GM12878 (cell line): ENCODE data around the gene RFX7. TPM values are rescaled to one million over a fixed set of nuclear protein-coding genes. Genes with fewer than 3 reads are reported as not detected.

Experiments
- ATAC-seq: fragments of 200-7000 bp; cut with Tn5 transposase; 3 replicates; pipeline ENCODE4 v1.9.1; 2020; ENCODE audit warnings: mild to moderate bottlenecking, moderate library complexity
- BruUV-seq: library from RNA; stranded (reverse); fragments of 400-500 nt; replicated peaks from 2 replicates; lab custom pipeline; 2021; lab: Mats Ljungman, UMichigan
- CTCF ChIA-PET: fragments of 300-600 bp; sonication (Branson Sonifier 250); formaldehyde crosslinking; extraction: SDS; loops from one replicate; lab custom pipeline; 2021; ENCODE audit warnings: inconsistent platforms; lab: Yijun Ruan, JAX
- POLR2A ChIA-PET: fragments of 350-600 bp; formaldehyde crosslinking; extraction: SDS; loops from one replicate; lab custom pipeline; 2021; ENCODE audit warnings: inconsistent platforms; lab: Charles Lee
- RAD21 ChIA-PET: fragments of 300-600 bp; sonication (Branson Sonifier 250); formaldehyde crosslinking; loops from one replicate; lab custom pipeline; 2023; ENCODE audit warnings: antibody characterized with exemption; ENCODE audit not compliant: unreplicated experiment; lab: Charles Lee
- SMC1A ChIA-PET: fragments of 300-600 bp; sonication (Branson Sonifier 250); formaldehyde crosslinking; loops from one replicate; lab custom pipeline; 2023; ENCODE audit not compliant: unreplicated experiment, uncharacterized antibody; lab: Charles Lee
- DNase-seq: peaks from one replicate; pipeline ENCODE4 v3.0.0-alpha.2; 2011; ENCODE audit warnings: low read depth, low spot score
- FAIRE-seq: peaks from 3 replicates; lab custom pipeline; 2011; peaks lifted over from hg19 to GRCh38; lab: Jason Lieb, UNC
- H2AFZ ChIP-seq: 2 replicates; pipeline ENCODE4 v1.6.0; 2011; ENCODE audit warnings: low read depth, low read length, control low read depth; ENCODE audit not compliant: control insufficient read depth
- H3K27ac ChIP-seq: 2 replicates; pipeline ENCODE4 v1.5.1; 2011; ENCODE audit warnings: control low read depth; ENCODE audit not compliant: control insufficient read depth, insufficient read depth
- H3K27me3 ChIP-seq, 2 experiments: replicated peaks in 1 of 2; 2 replicates each; pipeline versions ENCODE4 v1.6.0 to v1.6.1; 2011; ENCODE audit warnings: low read length in 1 of 2; ENCODE audit not compliant: control insufficient read depth in 2 of 2, insufficient read depth in 2 of 2
- H3K36me3 ChIP-seq, 2 experiments: 2 replicates each; pipeline ENCODE4 v1.5.1; 2011; ENCODE audit warnings: low read length in 1 of 2; ENCODE audit not compliant: control insufficient read depth in 2 of 2, insufficient read depth in 2 of 2
- H3K4me1 ChIP-seq: 2 replicates; pipeline ENCODE4 v1.6.1; 2011; ENCODE audit warnings: mild to moderate bottlenecking, low read length, moderate library complexity, mixed read lengths; ENCODE audit not compliant: control insufficient read depth, insufficient read depth
- H3K4me2 ChIP-seq: 2 replicates; pipeline ENCODE4 v1.6.0; 2011; ENCODE audit warnings: control low read depth; ENCODE audit not compliant: control insufficient read depth, insufficient read depth
- H3K4me3 ChIP-seq: fragments of 200-600 bp; sonication (generic); 2 replicates; pipeline ENCODE4 v1.5.1; 2016
- H3K79me2 ChIP-seq: 2 replicates; pipeline ENCODE4 v1.6.0; 2011; ENCODE audit warnings: low read length; ENCODE audit not compliant: control insufficient read depth, insufficient read depth
- H3K9ac ChIP-seq: 2 replicates; pipeline ENCODE4 v1.8.0; 2011; ENCODE audit warnings: low read length, control low read depth, mixed read lengths; ENCODE audit not compliant: control insufficient read depth, insufficient read depth
- H3K9me3 ChIP-seq: replicated peaks from 3 replicates; pipeline ENCODE4 v1.5.1; 2011; ENCODE audit warnings: mild to moderate bottlenecking, low read length; ENCODE audit not compliant: control insufficient read depth, insufficient read depth
- H4K20me1 ChIP-seq: 2 replicates; pipeline ENCODE4 v1.6.0; 2011; ENCODE audit not compliant: control insufficient read depth, insufficient read depth
- BACH1 ChIP-seq: fragments of 450-650 bp; IDR thresholded peaks from 2 replicates; pipeline ENCODE4 v1.6.1; 2017; ENCODE audit warnings: mild to moderate bottlenecking, borderline replicate concordance
- CBX5 ChIP-seq: sonication (generic); IDR thresholded peaks from 2 replicates; pipeline ENCODE4 v1.6.1; 2016; ENCODE audit warnings: low read depth, moderate library complexity, mild to moderate bottlenecking, inconsistent platforms
- CHD4 ChIP-seq: fragments of 200-600 bp; sonication (generic); IDR thresholded peaks from 2 replicates; pipeline ENCODE4 v1.6.1; 2016; ENCODE audit warnings: mild to moderate bottlenecking
- FOXK2 ChIP-seq: fragments of 450-650 bp; IDR thresholded peaks from 2 replicates; pipeline ENCODE4 v1.6.1; 2017; ENCODE audit warnings: mild to moderate bottlenecking, moderate library complexity
- GATAD2B ChIP-seq: fragments of 450-650 bp; conservative IDR thresholded peaks from 2 replicates; pipeline ENCODE4 v1.6.1; 2017; ENCODE audit warnings: low read depth, mild to moderate bottlenecking, moderate library complexity
- HDGF ChIP-seq: fragments of 450-650 bp; IDR thresholded peaks from 2 replicates; pipeline ENCODE4 v1.6.1; 2016; ENCODE audit warnings: antibody characterized with exemption
- KLF5 ChIP-seq: fragments of 450-650 bp; IDR thresholded peaks from 2 replicates; pipeline ENCODE4 v1.6.1; 2014; ENCODE audit warnings: mild to moderate bottlenecking; ENCODE audit not compliant: partially characterized antibody
- RB1 ChIP-seq: fragments of 450-650 bp; formaldehyde crosslinking; IDR thresholded peaks from 2 replicates; pipeline ENCODE4 v1.6.1; 2017; ENCODE audit warnings: mild to moderate bottlenecking, borderline replicate concordance
- RBBP5 ChIP-seq: fragments of 200-600 bp; sonication (generic); conservative IDR thresholded peaks from 2 replicates; pipeline ENCODE4 v1.6.1; 2016
- RFX5 ChIP-seq: IDR thresholded peaks from 2 replicates; pipeline ENCODE4 v1.6.1; 2011; ENCODE audit warnings: low read depth, low read length, improper control_type of control experiment
- TARDBP ChIP-seq: IDR thresholded peaks from 2 replicates; pipeline ENCODE4 v1.6.1; 2016; ENCODE audit warnings: borderline replicate concordance
- TBL1XR1 ChIP-seq: IDR thresholded peaks from 2 replicates; pipeline ENCODE4 v1.6.1; 2012; ENCODE audit warnings: low read depth, low read length, improper control_type of control experiment
- TCF3 ChIP-seq: IDR thresholded peaks from 2 replicates; pipeline ENCODE4 v1.6.1; 2012; ENCODE audit warnings: low read depth, mild to moderate bottlenecking, low read length, borderline replicate concordance; ENCODE audit not compliant: insufficient read depth
- ZBTB4 ChIP-seq: fragments of 450-650 bp; formaldehyde crosslinking; IDR thresholded peaks from 2 replicates; pipeline ENCODE4 v1.4.0; 2022; ENCODE audit warnings: mild to moderate bottlenecking, moderate library complexity
- ZNF217 ChIP-seq: fragments of 450-650 bp; IDR thresholded peaks from 2 replicates; pipeline ENCODE4 v1.6.1; 2017; ENCODE audit warnings: antibody characterized with exemption, mild to moderate bottlenecking
- in situ Hi-C: fragments of 300-500 bp; cut with MboI; formaldehyde crosslinking; loops from 9 replicates; pipeline ENCODE4 v1.14.3; 2018; ENCODE audit warnings: mixed read lengths
- intact Hi-C: fragments of 100-400 bp; cut with micrococcal nuclease; formaldehyde crosslinking; loops from one replicate; pipeline ENCODE4 v1.14.2; 2022; ENCODE audit not compliant: unreplicated experiment
- polyA plus RNA-seq, 11 experiments: library from polyadenylated mRNA; depleted of rRNA in 4 of 11; unstranded in 6 of 11; stranded (reverse) in 5 of 11; fragments of >200 nt; fragmentation: Nextera tagmentation in 4 of 11; fragmentation: Illumina TruSeq in 1 of 11; extraction: Ambion mirVana in 4 of 11; extraction: Trizol in 1 of 11; gene quantifications; 1 replicate in 1 of 11; 2 replicates in 10 of 11; pipeline versions ENCODE4 v1.2.1 to v1.2.3, GENCODE V29; 2011 to 2016; ENCODE audit warnings: inconsistent platforms in 2 of 11, missing spikeins in 2 of 11, low read depth in 1 of 11
- total RNA-seq, 4 experiments: library from RNA; depleted of rRNA in 3 of 4; stranded (reverse); fragments of >200 nt in 3 of 4; fragmentation: Illumina TruSeq in 1 of 4; extraction: Trizol in 1 of 4; gene quantifications; 2 replicates each; pipeline versions ENCODE4 v1.2.1 to v1.2.3, GENCODE V29; 2013 to 2021
- TF ChIP-seq, protein P1 (sequence below): fragments of 450-650 bp; formaldehyde crosslinking; IDR thresholded peaks from 2 replicates; pipeline ENCODE4 v1.4.0; 2020; ENCODE audit warnings: mild to moderate bottlenecking, moderate library complexity
- TF ChIP-seq, protein P2 (sequence below): fragments of 450-650 bp; IDR thresholded peaks from 2 replicates; pipeline ENCODE4 v1.6.1; 2018; ENCODE audit warnings: mild to moderate bottlenecking, low read depth, moderate library complexity; ENCODE audit not compliant: partially characterized antibody

Gene RFX7
- total and polyA plus RNA-seq, 10 of the 15 experiments (the other 5 are each of a cell fraction or from before 2014, with no cell fraction given): 3.2 to 31.4 (median 10.7) TPM

- H3K79me2 ChIP-seq: peaks cover 9% of the 10 kb centered on the region
- H2AFZ ChIP-seq: no peak overlapping the region
- H3K4me3 ChIP-seq: no peak overlapping the region
- H3K27me3 ChIP-seq: no peaks in the 10 kb centered on the region
- DNase-seq: no peak
- peaks cover 13% of the 10 kb centered on the region for H3K9me3 ChIP-seq
- no peak overlapping the region for H3K4me2 ChIP-seq
- H3K36me3 ChIP-seq: no peaks in the 10 kb centered on the region; a peak in 1 of 4 replicates
- no peak overlapping the region for H3K9ac ChIP-seq
- H3K4me1 ChIP-seq: no peaks in the 10 kb centered on the region
- POLR2A ChIA-PET: interaction anchor here (0.6 kb wide), 1 partner anchor 45 kb away, joined by 3 read pairs; no protein-coding TSS in a partner anchor
- in situ Hi-C loops: no loop called here
- CTCF ChIA-PET: interaction anchor here (0.6 kb wide), 1 partner anchor 240 kb away, joined by 3 read pairs; no protein-coding TSS in a partner anchor
- H4K20me1 ChIP-seq: no peaks in the 10 kb centered on the region
- SMC1A ChIA-PET: interaction anchor here (1.3 kb wide), 1 partner anchor 31 kb away, joined by 4 read pairs; no protein-coding TSS in a partner anchor
- H3K27ac ChIP-seq: no peak overlapping the region
- FAIRE-seq: no peak
- BruUV-seq: no TSS peak
- intact Hi-C loops: no loop called here
- RAD21 ChIA-PET: no interaction called here
- ATAC-seq: no peak
- TF ChIP-seq ZBTB4 (CRISPR knock-in tag): no peak
- TF ChIP-seq TBL1XR1: no peak
- TF ChIP-seq RB1: no peak
- no peak for TF ChIP-seq CBX5
- no peak for TF ChIP-seq KLF5
- no peak for TF ChIP-seq CHD4
- TF ChIP-seq, protein P1, sequence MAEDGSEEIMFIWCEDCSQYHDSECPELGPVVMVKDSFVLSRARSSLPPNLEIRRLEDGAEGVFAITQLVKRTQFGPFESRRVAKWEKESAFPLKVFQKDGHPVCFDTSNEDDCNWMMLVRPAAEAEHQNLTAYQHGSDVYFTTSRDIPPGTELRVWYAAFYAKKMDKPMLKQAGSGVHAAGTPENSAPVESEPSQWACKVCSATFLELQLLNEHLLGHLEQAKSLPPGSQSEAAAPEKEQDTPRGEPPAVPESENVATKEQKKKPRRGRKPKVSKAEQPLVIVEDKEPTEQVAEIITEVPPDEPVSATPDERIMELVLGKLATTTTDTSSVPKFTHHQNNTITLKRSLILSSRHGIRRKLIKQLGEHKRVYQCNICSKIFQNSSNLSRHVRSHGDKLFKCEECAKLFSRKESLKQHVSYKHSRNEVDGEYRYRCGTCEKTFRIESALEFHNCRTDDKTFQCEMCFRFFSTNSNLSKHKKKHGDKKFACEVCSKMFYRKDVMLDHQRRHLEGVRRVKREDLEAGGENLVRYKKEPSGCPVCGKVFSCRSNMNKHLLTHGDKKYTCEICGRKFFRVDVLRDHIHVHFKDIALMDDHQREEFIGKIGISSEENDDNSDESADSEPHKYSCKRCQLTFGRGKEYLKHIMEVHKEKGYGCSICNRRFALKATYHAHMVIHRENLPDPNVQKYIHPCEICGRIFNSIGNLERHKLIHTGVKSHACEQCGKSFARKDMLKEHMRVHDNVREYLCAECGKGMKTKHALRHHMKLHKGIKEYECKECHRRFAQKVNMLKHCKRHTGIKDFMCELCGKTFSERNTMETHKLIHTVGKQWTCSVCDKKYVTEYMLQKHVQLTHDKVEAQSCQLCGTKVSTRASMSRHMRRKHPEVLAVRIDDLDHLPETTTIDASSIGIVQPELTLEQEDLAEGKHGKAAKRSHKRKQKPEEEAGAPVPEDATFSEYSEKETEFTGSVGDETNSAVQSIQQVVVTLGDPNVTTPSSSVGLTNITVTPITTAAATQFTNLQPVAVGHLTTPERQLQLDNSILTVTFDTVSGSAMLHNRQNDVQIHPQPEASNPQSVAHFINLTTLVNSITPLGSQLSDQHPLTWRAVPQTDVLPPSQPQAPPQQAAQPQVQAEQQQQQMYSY (CRISPR knock-in tag): no peak
- TF ChIP-seq RBBP5: no peak
- TF ChIP-seq, protein P2, sequence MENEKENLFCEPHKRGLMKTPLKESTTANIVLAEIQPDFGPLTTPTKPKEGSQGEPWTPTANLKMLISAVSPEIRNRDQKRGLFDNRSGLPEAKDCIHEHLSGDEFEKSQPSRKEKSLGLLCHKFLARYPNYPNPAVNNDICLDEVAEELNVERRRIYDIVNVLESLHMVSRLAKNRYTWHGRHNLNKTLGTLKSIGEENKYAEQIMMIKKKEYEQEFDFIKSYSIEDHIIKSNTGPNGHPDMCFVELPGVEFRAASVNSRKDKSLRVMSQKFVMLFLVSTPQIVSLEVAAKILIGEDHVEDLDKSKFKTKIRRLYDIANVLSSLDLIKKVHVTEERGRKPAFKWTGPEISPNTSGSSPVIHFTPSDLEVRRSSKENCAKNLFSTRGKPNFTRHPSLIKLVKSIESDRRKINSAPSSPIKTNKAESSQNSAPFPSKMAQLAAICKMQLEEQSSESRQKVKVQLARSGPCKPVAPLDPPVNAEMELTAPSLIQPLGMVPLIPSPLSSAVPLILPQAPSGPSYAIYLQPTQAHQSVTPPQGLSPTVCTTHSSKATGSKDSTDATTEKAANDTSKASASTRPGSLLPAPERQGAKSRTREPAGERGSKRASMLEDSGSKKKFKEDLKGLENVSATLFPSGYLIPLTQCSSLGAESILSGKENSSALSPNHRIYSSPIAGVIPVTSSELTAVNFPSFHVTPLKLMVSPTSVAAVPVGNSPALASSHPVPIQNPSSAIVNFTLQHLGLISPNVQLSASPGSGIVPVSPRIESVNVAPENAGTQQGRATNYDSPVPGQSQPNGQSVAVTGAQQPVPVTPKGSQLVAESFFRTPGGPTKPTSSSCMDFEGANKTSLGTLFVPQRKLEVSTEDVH: no peak
- TF ChIP-seq BACH1: no peak
- TF ChIP-seq HDGF: no peak
- TF ChIP-seq GATAD2B: no peak
- TF ChIP-seq TARDBP: no peak
- no peak for TF ChIP-seq TCF3
- no peak for TF ChIP-seq ZNF217
- no peak for TF ChIP-seq RFX5
- no peak for TF ChIP-seq FOXK2
These were observed 26.3 kb downstream of the RFX7 start for GRCh38 chr15:56217341-56217740.
